GM10248 (cell line): ENCODE measurements around the gene HMCN1.
A peak's percentile ranks its signal among the peaks of the same experiment; 100 is the strongest.
"Not testable (repeated sequence)": the region's sequence is repeated elsewhere in the genome, so short reads cannot be mapped to it uniquely, and the experiment has no call there.

ENCODE experiments used
- CTCF ChIA-PET: fragments of 300-600 bp; sonication (Branson Sonifier 250); formaldehyde crosslinking; extraction: SDS; loops from one replicate; lab custom pipeline; 2021; ENCODE audit warnings: antibody characterized with exemption; lab: Yijun Ruan, JAX
- POLR2A ChIA-PET: fragments of 350-650 bp; sonication (Branson Sonifier 250); formaldehyde crosslinking; extraction: SDS; loops from one replicate; lab custom pipeline; 2020; ENCODE audit warnings: antibody characterized with exemption; lab: Yijun Ruan, JAX
- DNase-seq: peaks from one replicate; pipeline ENCODE4 v3.0.0; 2012; ENCODE audit errors: extremely low spot score
- CTCF ChIP-seq: IDR thresholded peaks from 2 replicates; pipeline ENCODE4 v1.5.1; 2012; ENCODE audit warnings: mild to moderate bottlenecking, low read depth; ENCODE audit errors: extremely low read depth, missing control alignments, control extremely low read depth

The HMCN1 gene

GRCh38 chr1:186208405-186209129, 474.4 kb downstream of the HMCN1 start:
- POLR2A ChIA-PET, result no interaction called here
- TF ChIP-seq CTCF, result no peak
- no peak for DNase-seq
- CTCF ChIA-PET, result interaction anchor here (1.1 to 1.6 kb wide), 3 partner anchors 403 to 528 kb away, joined by 3 to 8 read pairs (median 3); no protein-coding TSS in a partner anchor

GRCh38 chr1:186210258-186210657, 476.1 kb downstream of the HMCN1 start:
- POLR2A ChIA-PET, result no interaction called here
- DNase-seq, result no peak
- CTCF ChIA-PET, result interaction anchor here (1.3 to 1.8 kb wide), 2 partner anchors 20 to 490 kb away, joined by 4 to 7 read pairs; no protein-coding TSS in a partner anchor
- no peak for TF ChIP-seq CTCF

GRCh38 chr1:186211583-186211982, 477.4 kb downstream of the HMCN1 start:
- DNase-seq, POLR2A ChIA-PET: not testable (repeated sequence)
- CTCF ChIA-PET, result interaction anchor here (0.6 to 1.3 kb wide), 2 partner anchors 21 to 493 kb away, joined by 3 to 4 read pairs; no protein-coding TSS in a partner anchor

- peak; percentile 52 for DNase-seq
- peak; percentile 71 for TF ChIP-seq CTCF
- ChIA-PET CTCF (interaction anchor here (0.7 to 1.3 kb wide), 2 partner anchors 10 to 396 kb away, joined by 3 to 7 read pairs; no protein-coding TSS in a partner anchor), POLR2A (no interaction called here)
Measured at GRCh38 chr1:186212568-186213224, 478.5 kb downstream of the HMCN1 start.

GRCh38 chr1:186213225-186213607, 479.0 kb downstream of the HMCN1 start:
- TF ChIP-seq CTCF, result no peak
- ChIA-PET CTCF (interaction anchor here (1.3 kb wide), 1 partner anchor 11 kb away, joined by 7 read pairs; no protein-coding TSS in a partner anchor), POLR2A (no interaction called here)
- no peak for DNase-seq

GRCh38 chr1:186214791-186215190, 480.6 kb downstream of the HMCN1 start:
- no peak for TF ChIP-seq CTCF
- DNase-seq, result no peak
- ChIA-PET POLR2A (no interaction called here), CTCF (interaction anchor here (1.2 to 2.1 kb wide), 2 partner anchors 13 to 402 kb away, joined by 3 to 7 read pairs; no protein-coding TSS in a partner anchor)
